ENCODE data around the gene MROH2A. TPM values are rescaled to one million over a fixed set of nuclear protein-coding genes. Genes with fewer than 3 reads are reported as not detected.
"Not testable (repeated sequence)": the region's sequence is repeated elsewhere in the genome, so short reads cannot be mapped to it uniquely, and the experiment has no call there.

Gene MROH2A
- total and polyA plus RNA-seq, 12 donors = not detected

DNA sequence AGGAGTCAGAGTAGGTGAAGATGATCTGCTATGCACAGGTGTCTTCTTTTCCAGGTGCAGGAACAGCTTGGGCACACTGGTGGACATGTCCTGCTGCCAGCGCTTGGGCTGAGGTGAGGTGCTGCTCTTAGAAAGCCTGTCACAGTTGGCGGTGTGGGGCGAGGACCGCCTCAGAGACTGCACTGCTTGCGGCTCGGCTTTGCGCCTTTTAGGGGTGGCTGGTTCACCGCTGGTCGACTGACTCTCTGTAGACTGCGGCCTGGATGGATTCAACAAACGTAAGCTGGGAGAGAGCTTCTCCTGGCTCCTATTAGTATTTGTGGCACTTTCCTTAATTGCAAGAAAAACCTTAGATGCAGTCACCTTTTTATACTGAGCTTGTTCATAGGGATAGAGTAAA, 88.3 kb downstream of the MROH2A start:
- Histone ChIP-seq H3K4me3 (no peak overlapping the region), H3K9me3 (peaks cover 0 to 24% (median 0%) of the 10 kb centered on the region in 11 donors), H3K27me3 (peaks cover 0 to 31% (median 14%) of the 10 kb centered on the region in 7 donors), H3K27ac (no peak overlapping the region), H3K4me1 (no peaks in the 10 kb centered on the region), H3K36me3 (no peaks in the 10 kb centered on the region)
- no peak for ATAC-seq
- no peak for TF ChIP-seq CTCF (IDR thresholded peaks at IDR 0.05)
- intact Hi-C loops (cut with DNase I) = no loop called here
- no peak for DNase-seq
- WGBS, 2 donors = 93 to 98% methylated on average over 11 of the region's 11 CpGs

DNA sequence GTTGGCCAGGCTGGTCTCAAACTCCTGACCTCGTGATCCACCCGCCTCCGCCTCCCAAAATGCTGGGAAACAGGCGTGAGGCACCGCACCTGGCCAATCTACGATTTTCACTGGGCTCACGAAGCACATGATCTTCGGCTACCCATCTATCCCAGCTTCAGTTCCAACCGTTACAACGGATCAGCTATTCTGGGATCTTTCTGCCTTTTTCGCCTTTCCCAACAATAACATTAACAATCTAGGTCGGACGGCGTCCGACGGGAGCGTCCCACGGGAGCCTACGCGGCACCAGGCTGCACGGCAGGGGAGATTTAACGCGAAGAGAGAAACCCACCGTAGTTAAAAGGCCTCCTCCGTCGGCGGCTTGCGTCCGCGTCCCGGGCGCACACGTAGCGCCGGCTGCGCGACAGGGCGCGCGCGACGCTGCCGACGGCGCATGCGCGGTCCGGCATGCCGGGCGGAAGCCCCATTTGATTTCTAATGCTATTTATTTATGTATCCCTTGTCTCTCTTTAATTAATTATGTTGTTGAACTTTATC, 89.9 kb downstream of the MROH2A start, which contains the start of gene MSL3B:
MSL3B (minus strand) TSS at position 394 of the 540 bp plus-strand sequence.
- Histone ChIP-seq H3K27me3 (peaks cover 0 to 41% (median 21%) of the 10 kb centered on the region in 7 donors), H3K27ac (peak within 1 kb of the TSS in 1 of 10 donors; percentile 76), H3K4me3 (peak within 1 kb of the TSS in 9 of 10 donors; percentile 1 to 62 (median 50)), H3K9me3 (peaks cover 0 to 24% (median 0%) of the 10 kb centered on the region in 11 donors), H3K4me1 (no peaks in the 10 kb centered on the region), H3K36me3 (no peaks in the 10 kb centered on the region)
- ATAC-seq (peak in 5 of 8 donors; percentile 28 to 73 (median 46)), DNase-seq (peak in 1 of 2 donors; percentile 52)
- no peak for TF ChIP-seq CTCF (IDR thresholded peaks at IDR 0.05)
- 7 to 13% methylated on average over 50 of the region's 50 CpGs for WGBS, 2 donors
- intact Hi-C loops (cut with DNase I) = no loop called here

DNA sequence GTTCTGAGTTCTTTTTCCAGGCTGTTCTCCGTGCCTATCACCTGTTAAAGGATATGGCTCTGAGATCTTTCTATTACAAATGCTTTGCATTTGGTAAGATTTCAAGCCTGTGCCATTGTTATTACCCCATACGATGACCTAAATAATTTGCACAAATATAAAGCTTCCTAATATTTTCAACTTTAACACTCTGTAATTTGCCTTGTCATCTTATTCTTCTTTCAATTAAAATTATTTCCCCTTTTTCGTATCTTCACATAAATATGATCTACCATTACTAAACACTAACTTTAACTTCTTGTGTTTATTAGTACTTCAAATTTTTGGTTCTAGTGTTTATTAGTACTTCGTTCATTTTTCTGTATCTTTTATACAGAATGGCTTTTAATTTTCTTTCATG, 93.3 kb downstream of the MROH2A start:
- Histone ChIP-seq H3K4me1 (no peaks in the 10 kb centered on the region), H3K36me3 (no peaks in the 10 kb centered on the region), H3K27ac (no peak overlapping the region), H3K27me3 (peaks cover 0 to 56% (median 30%) of the 10 kb centered on the region in 7 donors), H3K9me3 (peaks cover 0 to 24% (median 2%) of the 10 kb centered on the region in 11 donors), H3K4me3 (no peak overlapping the region)
- DNase-seq = no peak
- 64 to 66% methylated on average over 4 of the region's 4 CpGs for WGBS, 2 donors
- ATAC-seq = no peak
- intact Hi-C loops (cut with DNase I) = no loop called here
- no peak for TF ChIP-seq CTCF (IDR thresholded peaks at IDR 0.05)

DNA sequence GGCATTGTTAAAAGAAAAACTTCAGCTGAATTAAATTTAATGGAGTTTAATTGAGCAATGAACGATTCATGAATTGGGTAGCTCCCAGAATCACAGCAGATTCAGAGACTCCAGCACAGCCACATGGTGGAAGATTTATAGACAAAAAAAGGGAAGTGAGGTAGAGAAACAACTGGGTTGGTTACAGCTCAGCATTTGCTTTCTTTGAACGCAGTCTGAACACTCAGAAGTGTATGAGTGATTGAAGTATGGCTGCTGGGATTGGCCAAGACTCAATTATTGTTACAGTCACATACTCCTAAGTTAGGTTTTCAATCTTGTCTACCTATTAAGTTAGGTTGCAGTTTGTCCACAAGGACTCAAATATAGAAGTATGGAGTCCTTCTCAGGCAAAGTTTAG, 94.0 kb downstream of the MROH2A start:
- WGBS, 2 donors = 51 to 63% methylated on average over 2 of the region's 2 CpGs

GRCh38 chr2:233882353-233882752, 104.2 kb downstream of the MROH2A start:
- ATAC-seq = no peak
- Histone ChIP-seq H3K36me3 (no peaks in the 10 kb centered on the region), H3K27me3 (peaks cover 0 to 13% (median 4%) of the 10 kb centered on the region in 7 donors), H3K4me1 (no peaks in the 10 kb centered on the region), H3K4me3 (no peak overlapping the region), H3K9me3 (peaks cover 0 to 46% (median 14%) of the 10 kb centered on the region in 11 donors), H3K27ac (no peak overlapping the region)
- TF ChIP-seq CTCF (IDR thresholded peaks at IDR 0.05) = no peak
- intact Hi-C loops (cut with DNase I) = no loop called here
- DNase-seq = no peak

More for the DNA sequence above, 94.0 kb downstream of the MROH2A start:
- DNase-seq; H3K4me3 ChIP-seq; H3K27ac ChIP-seq; H3K4me1 ChIP-seq; ATAC-seq; intact Hi-C loops (cut with DNase I); H3K36me3 ChIP-seq: not testable (repeated sequence)
- peaks cover 0 to 56% (median 30%) of the 10 kb centered on the region in 7 donors for H3K27me3 ChIP-seq
- H3K9me3 ChIP-seq = peaks cover 0 to 30% (median 4%) of the 10 kb centered on the region in 11 donors
